Spleen (tissue), 11 donors: Measurements from ENCODE around the gene ASCC3. TPM values are rescaled to one million over a fixed set of nuclear protein-coding genes. Genes with fewer than 3 reads are reported as not detected.

Experiments
- DNase-seq: peaks from one replicate; pipeline ENCODE4 v3.0.0-alpha.2; 2020
- H3K27ac ChIP-seq, 8 donors: fragments of 200-600 bp; sonication (generic) in 7 of 8; 1 replicate in 4 of 8; 2 replicates in 4 of 8; pipeline versions ENCODE4 v1.5.0 to v1.8.0; 2016 to 2021; ENCODE audit warnings: inconsistent platforms in 4 of 8, mild to moderate bottlenecking in 4 of 8, moderate library complexity in 1 of 8
- H3K27me3 ChIP-seq, 7 donors: fragments of 200-600 bp; sonication (generic) in 6 of 7; replicated peaks in 1 of 7; 1 replicate in 4 of 7; 2 replicates in 3 of 7; pipeline versions ENCODE4 v1.5.0 to v1.8.0; 2016 to 2021; ENCODE audit warnings: inconsistent platforms in 3 of 7, mild to moderate bottlenecking in 1 of 7
- H3K36me3 ChIP-seq, 6 donors: fragments of 200-600 bp; sonication (generic) in 5 of 6; 1 replicate in 4 of 6; 2 replicates in 2 of 6; pipeline versions ENCODE4 v1.5.0 to v1.8.0; 2016 to 2021; ENCODE audit warnings: inconsistent platforms in 2 of 6
- H3K4me1 ChIP-seq, 6 donors: fragments of 200-600 bp; sonication (generic) in 5 of 6; 1 replicate in 3 of 6; 2 replicates in 3 of 6; pipeline versions ENCODE4 v1.5.0 to v1.8.0; 2016 to 2021; ENCODE audit warnings: inconsistent platforms in 3 of 6
- H3K4me3 ChIP-seq, 8 donors: fragments of 200-600 bp; sonication (generic) in 7 of 8; 1 replicate in 4 of 8; 2 replicates in 4 of 8; pipeline versions ENCODE4 v1.5.0 to v1.8.0; 2016 to 2021; ENCODE audit warnings: inconsistent platforms in 4 of 8, mild to moderate bottlenecking in 4 of 8, moderate library complexity in 2 of 8
- H3K9me3 ChIP-seq, 8 donors: fragments of 200-600 bp; sonication (generic) in 7 of 8; 1 replicate in 4 of 8; 2 replicates in 4 of 8; pipeline versions ENCODE4 v1.5.0 to v1.8.0; 2016 to 2021; ENCODE audit warnings: inconsistent platforms in 4 of 8
- POLR2A ChIP-seq, 3 donors: fragments of 450-650 bp; IDR thresholded peaks; one replicate each; pipeline ENCODE4 v1.5.1; 2017; ENCODE audit warnings: antibody characterized with exemption in 3 of 3, mild to moderate bottlenecking in 1 of 3
- POLR2AphosphoS5 ChIP-seq, 3 donors: sonication (generic); formaldehyde crosslinking; IDR thresholded peaks; one replicate each; pipeline ENCODE4 v1.5.1; 2017; ENCODE audit warnings: antibody characterized with exemption in 3 of 3
- WGBS, 5 donors: extraction: QIAGEN DNeasy Blood & Tissue Kit in 3 of 5; methylation state at CpG; one replicate each; pipeline versions ENCODE4 v1.1.5 to v1.1.7; 2013 to 2018; 5-methylcytosine and 5-hydroxymethylcytosine counted together
- intact Hi-C: fragments of 100-400 bp; cut with DNase I; formaldehyde crosslinking; loops from one replicate; pipeline ENCODE4 v1.15.0; 2023; ENCODE audit warnings: low total_unique reads
- polyA plus RNA-seq, 3 donors: library from polyadenylated mRNA; stranded (reverse); fragments of 200-250 nt; gene quantifications; one replicate each; pipeline ENCODE4 v1.2.1, GENCODE V29; 2013
- total RNA-seq, 7 donors: library from RNA; depleted of rRNA in 3 of 7; stranded (reverse); fragments of >200 nt in 3 of 7; fragmentation: NEBNext Ultra II Directional in 4 of 7; extraction: Animal tissue kit (Norgen Biotek cat#: 25700) in 4 of 7; gene quantifications; one replicate each; pipeline versions ENCODE4 v1.1.0 to v1.2.1, GENCODE V29; 2016 to 2021
- TF ChIP-seq, protein P1 (sequence below), 11 experiments: fragments of 200-600 bp in 7 of 11; fragments of 450-650 bp in 4 of 11; sonication (generic) in 4 of 11; IDR thresholded peaks in 8 of 11; conservative IDR thresholded peaks in 3 of 11; 1 replicate in 7 of 11; 2 replicates in 4 of 11; pipeline versions ENCODE4 v1.4.0 to v1.8.0; 2016 to 2021; ENCODE audit warnings: antibody characterized with exemption in 11 of 11, inconsistent platforms in 4 of 11, mild to moderate bottlenecking in 1 of 11
- donor health status: healthy with polysubstance abuse.
- donor health status: DM: no; HTN: no; CAD: no; lungs with moderate emphysema.
- donor health status: DM: no; HTN: no; CAD: no.
- donor health status: Bipolar disorder and iron deficiency.
- donor health status: healthy.
- donor health status: DM: no; HTN: no; CAD: no.
- donor health status: DM: yes; HTN: yes; CAD: no.

Gene ASCC3
- total and polyA plus RNA-seq, 10 donors = 7.9 to 52.4 (median 40.8) TPM

DNA sequence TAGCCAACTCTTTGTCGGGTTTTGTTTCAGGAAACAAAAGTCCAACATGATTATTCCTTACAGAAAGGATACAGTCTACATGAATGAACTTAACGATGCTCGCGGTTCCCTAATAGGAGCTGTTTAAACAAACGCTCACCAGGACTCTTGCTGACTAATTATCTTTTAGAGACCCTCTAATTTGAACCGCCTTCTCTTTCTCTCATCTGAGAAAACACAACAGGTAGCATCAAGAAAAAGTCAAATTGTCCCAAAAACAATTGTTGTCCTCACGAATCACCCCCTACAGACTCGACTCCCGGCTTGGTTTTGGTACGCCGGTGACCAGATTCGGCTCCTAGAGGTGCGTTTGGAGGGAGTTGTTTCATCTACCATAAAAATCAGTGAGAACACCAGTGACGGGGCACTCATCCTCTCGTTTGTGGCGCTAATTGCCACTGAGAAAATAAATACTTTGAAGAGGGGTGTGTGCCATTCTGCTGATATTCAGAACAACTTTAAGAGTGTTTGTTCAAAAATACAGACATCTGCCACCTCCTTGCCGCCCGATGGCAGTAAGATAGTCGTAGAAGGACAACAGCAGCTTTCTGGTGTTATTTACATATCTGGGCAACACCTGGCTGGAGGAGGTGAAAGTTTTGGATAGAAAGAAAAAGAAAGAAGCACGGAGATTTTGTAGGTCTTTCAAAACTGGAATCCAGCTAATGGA lies 415.3 kb downstream of the ASCC3 start:
- no peak for TF ChIP-seq POLR2AphosphoS5 (IDR thresholded peaks at IDR 0.05)
- H3K36me3 ChIP-seq = no peaks in the 10 kb centered on the region
- peaks cover 0 to 41% (median 23%) of the 10 kb centered on the region in 6 donors for H3K4me1 ChIP-seq
- DNase-seq = no peak
- peak overlapping the region in 1 of 8 donors; percentile 61 for H3K4me3 ChIP-seq
- WGBS, 5 donors = 8 to 23% (median 10%) methylated on average over 20 of the region's 20 CpGs
- H3K27ac ChIP-seq = no peak overlapping the region
- H3K9me3 ChIP-seq = peaks cover 0 to 23% (median 0%) of the 10 kb centered on the region in 8 donors
- peaks cover 28 to 100% (median 99%) of the 10 kb centered on the region in 7 donors for H3K27me3 ChIP-seq
- intact Hi-C loops = no loop called here

DNA sequence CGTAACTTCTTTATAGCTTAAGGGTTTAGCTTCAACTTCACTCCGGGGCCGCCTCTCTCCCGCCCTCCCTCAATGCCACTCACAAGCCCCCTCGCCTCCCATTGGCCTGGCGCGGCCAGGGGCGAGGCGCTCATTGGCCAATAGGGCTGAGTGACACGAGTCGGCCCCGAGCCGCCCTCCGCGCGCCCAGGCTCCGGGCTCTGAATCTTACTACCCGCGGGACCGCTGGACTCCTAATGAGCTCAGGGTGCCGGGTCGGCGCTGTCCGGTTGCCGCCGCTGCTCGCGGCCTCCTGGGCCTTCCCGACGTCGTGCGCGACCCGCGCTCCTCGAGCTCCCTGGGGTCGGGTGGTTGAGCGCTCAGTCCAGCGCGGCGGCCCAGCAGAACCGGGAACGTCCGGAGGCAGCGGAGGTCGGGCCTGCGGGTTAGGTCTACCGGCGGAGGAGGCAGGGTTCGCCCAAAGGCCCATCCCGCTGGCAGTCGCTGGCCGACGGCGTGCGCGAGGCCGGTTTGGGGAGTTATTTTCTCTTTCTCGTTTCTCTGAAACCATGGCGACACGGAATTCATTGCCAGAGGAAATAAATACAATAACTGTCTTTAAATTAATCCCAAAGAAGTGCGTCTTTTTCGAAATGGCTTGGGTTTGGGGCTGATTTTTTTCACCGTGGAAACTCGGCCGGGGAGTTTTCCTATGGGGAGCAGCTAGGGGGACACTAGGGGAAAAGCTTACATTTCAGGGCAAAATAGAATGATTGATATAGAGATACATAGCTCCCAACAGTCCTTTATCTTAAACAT lies 416.0 kb downstream of the ASCC3 start, which contains the start of gene SIM1:
Gene SIM1 (minus strand): TSS at position 19 of the 798 bp plus-strand sequence. CDS start 1,453 bp downstream, outside the sequence.
- H3K27ac ChIP-seq = no peak within 1 kb of the TSS
- intact Hi-C loops = no loop called here
- TF ChIP-seq, protein P1, sequence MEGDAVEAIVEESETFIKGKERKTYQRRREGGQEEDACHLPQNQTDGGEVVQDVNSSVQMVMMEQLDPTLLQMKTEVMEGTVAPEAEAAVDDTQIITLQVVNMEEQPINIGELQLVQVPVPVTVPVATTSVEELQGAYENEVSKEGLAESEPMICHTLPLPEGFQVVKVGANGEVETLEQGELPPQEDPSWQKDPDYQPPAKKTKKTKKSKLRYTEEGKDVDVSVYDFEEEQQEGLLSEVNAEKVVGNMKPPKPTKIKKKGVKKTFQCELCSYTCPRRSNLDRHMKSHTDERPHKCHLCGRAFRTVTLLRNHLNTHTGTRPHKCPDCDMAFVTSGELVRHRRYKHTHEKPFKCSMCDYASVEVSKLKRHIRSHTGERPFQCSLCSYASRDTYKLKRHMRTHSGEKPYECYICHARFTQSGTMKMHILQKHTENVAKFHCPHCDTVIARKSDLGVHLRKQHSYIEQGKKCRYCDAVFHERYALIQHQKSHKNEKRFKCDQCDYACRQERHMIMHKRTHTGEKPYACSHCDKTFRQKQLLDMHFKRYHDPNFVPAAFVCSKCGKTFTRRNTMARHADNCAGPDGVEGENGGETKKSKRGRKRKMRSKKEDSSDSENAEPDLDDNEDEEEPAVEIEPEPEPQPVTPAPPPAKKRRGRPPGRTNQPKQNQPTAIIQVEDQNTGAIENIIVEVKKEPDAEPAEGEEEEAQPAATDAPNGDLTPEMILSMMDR (IDR thresholded peaks at IDR 0.05 in 8 of 11, conservative IDR thresholded peaks at IDR 0.05 in 3 of 11) = no peak
- TF ChIP-seq POLR2A (IDR thresholded peaks at IDR 0.05) = no peak
- peak in 2 of 3 donors; percentile 38 to 69 for TF ChIP-seq POLR2AphosphoS5 (IDR thresholded peaks at IDR 0.05)
- peaks cover 26 to 100% (median 99%) of the 10 kb centered on the region in 7 donors for H3K27me3 ChIP-seq
- H3K4me1 ChIP-seq = peaks cover 0 to 41% (median 23%) of the 10 kb centered on the region in 6 donors
- no peaks in the 10 kb centered on the region for H3K36me3 ChIP-seq
- no peak for DNase-seq
- H3K4me3 ChIP-seq = peak within 1 kb of the TSS in 7 of 8 donors; percentile 14 to 61 (median 27)
- WGBS, 5 donors = 3 to 14% (median 8%) methylated on average over 48 to 66 of the region's 66 CpGs
- H3K9me3 ChIP-seq = peaks cover 0 to 23% (median 0%) of the 10 kb centered on the region in 8 donors

DNA sequence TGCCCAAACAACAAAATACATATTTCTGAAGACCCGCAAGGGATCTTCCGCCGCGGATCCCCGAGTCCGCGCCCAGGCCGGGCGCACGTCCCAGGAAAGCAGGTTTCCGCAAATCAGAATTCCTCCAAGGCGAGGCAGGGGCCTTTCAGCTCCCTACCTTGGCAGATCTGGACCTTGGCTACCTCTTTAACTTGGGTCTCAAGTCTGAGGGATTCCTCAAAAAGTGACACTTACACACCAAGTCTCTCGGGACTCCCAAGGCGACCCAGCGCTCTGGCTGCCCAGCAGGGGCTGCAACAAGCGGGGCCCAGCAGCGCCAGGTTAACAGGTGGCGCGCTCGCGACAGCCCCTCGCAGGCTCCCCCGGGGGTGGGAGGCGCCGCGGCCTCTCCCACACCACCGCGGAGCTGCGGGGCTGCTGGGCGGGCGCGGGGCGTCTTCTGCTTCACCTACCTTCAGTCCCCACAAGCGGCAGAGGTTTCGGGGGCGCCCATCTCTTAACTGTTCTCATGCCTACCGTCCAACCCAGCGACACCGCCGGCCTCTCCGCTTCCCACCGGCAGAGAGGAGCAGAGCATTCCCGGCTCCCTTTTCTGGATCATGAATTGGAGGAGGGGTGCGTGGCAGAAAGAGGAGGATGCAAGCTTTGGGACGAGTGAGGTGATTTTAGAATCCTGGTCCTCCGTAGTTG lies 416.8 kb downstream of the ASCC3 start:
- TF ChIP-seq, protein P1 (IDR thresholded peaks at IDR 0.05 in 8 of 11, conservative IDR thresholded peaks at IDR 0.05 in 3 of 11) = no peak
- TF ChIP-seq POLR2A (IDR thresholded peaks at IDR 0.05) (no peak), POLR2AphosphoS5 (IDR thresholded peaks at IDR 0.05) (no peak)

DNA sequence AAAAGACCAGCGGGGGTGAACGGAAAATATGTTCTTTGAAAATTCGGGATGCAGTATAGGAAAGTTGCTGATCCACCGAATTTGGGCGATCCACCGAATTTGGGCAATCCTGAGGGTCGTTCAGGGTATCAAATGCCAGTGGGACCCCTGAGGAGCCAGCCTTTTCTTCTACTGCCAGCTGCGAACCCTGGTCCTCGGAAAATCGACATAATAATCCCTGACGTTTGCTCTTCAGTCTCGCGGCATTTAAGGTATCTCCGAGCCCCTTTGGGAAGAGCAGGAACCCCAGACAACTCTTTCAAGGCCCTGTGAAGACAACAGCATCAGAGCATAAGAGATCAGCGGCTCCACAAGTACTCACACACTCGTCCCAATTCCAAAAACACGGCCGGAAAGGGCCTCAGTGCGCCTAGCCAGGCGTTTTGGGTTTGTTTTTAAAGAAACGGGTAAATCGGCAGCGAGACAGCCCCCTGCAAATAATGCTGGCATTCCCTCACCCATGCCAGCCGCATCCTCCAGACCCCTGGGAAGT lies 417.4 kb downstream of the ASCC3 start:
- no peak for TF ChIP-seq POLR2AphosphoS5 (IDR thresholded peaks at IDR 0.05)
- TF ChIP-seq POLR2A (IDR thresholded peaks at IDR 0.05) = no peak
- TF ChIP-seq, protein P1 (IDR thresholded peaks at IDR 0.05 in 8 of 11, conservative IDR thresholded peaks at IDR 0.05 in 3 of 11) = no peak
- no peak for DNase-seq
- intact Hi-C loops = no loop called here
- Histone ChIP-seq H3K27ac (no peak overlapping the region), H3K36me3 (no peaks in the 10 kb centered on the region), H3K27me3 (peaks cover 22 to 100% (median 100%) of the 10 kb centered on the region in 7 donors), H3K4me3 (peak overlapping the region in 1 of 8 donors; percentile 61), H3K4me1 (peaks cover 0 to 41% (median 23%) of the 10 kb centered on the region in 6 donors), H3K9me3 (peaks cover 0 to 23% (median 0%) of the 10 kb centered on the region in 8 donors)
- 6 to 10% (median 8%) methylated on average over 24 of the region's 24 CpGs for WGBS, 5 donors

More for the DNA sequence above, 416.8 kb downstream of the ASCC3 start:
- H3K27me3 ChIP-seq = peaks cover 22 to 100% (median 100%) of the 10 kb centered on the region in 7 donors
- intact Hi-C loops = no loop called here
- H3K36me3 ChIP-seq = no peaks in the 10 kb centered on the region
- H3K4me3 ChIP-seq = peak overlapping the region in 7 of 8 donors; percentile 14 to 61 (median 27)
- DNase-seq = no peak
- H3K27ac ChIP-seq = no peak overlapping the region
- peaks cover 0 to 41% (median 23%) of the 10 kb centered on the region in 6 donors for H3K4me1 ChIP-seq
- H3K9me3 ChIP-seq = peaks cover 0 to 23% (median 0%) of the 10 kb centered on the region in 8 donors
- WGBS, 5 donors = 6 to 11% (median 9%) methylated on average over 27 to 46 of the region's 46 CpGs
